ENCODE measurements around the gene DNER.

The DNER gene

DNA sequence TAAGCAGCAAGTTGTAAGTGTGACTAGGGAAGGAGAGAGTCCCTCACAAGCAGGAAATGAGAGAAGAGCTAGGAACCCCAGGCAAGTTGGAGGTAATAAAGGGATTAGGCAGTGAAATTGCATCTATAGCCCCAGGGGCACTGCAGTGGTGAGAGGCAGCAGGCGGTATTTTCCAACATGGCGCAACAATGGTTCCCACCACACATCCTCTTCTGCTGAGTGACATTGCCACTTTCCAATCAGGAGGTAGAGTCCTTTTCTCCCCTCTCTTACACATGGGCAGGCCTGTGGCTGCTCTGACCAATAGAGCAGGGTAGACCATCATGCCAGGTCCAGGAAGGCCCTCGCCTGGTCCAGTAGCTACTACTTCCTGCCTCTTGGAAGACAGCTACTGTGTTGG, 86.6 kb downstream of the DNER start:
- H3K27ac ChIP-seq (replicated peaks) = no peak overlapping the region
- no peak for DNase-seq (ENCODE audit: low read depth in 1 of 2, low spot score in 1 of 2)

DNA sequence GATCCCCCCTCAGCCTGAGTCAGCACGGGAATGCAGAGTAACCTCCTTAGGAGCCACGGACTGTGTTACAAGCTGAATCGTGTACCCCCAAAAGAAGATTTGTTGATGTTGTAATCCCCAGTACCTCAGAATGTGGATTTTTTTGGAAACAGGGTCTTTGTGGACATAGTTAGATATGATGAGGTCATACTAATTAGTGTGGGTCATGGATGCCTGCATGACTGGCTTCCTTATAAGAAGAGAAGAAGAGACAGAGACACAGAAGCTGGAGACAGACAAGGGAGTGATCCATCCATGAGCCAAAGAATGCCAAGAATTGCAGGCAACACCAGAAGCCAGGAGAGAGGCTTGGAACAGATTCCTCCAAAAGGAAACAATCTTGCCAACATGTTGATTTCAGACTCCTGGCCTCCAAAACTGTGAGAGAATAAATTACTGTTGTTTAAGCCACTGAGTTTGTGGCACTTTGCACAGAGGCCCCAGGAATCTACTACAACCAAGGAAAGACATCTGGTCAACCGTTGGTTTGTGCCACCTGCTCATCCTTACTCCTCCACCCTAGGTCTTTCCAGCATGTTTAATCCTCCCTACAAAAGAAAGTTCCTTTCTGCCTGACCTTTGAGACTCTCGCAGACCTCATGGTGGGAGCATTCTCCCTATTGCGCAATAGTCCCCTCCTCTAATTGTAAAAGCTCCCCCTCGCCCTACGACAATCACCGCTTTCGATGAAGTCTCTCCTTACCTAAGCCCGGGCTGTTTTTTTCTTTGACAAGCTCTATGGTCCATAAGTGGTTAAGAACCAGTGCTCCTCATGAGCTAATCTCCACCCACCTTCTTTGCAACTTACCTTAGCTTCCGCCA, 91.6 kb downstream of the DNER start:
- H3K27ac ChIP-seq (replicated peaks) = no peak overlapping the region
- no peak for TF ChIP-seq POLR2AphosphoS5 (IDR thresholded peaks at IDR 0.05; ENCODE audit: low read depth)
- TF ChIP-seq SPI1 (IDR thresholded peaks at IDR 0.05; ENCODE audit: borderline replicate concordance, low read depth) = no peak
- no peak for TF ChIP-seq GABPA (IDR thresholded peaks at IDR 0.05; ENCODE audit: low read depth)
- TF ChIP-seq REST (IDR thresholded peaks at IDR 0.05; ENCODE audit: insufficient replicate concordance, low read depth) = no peak
- TF ChIP-seq, protein P1, sequence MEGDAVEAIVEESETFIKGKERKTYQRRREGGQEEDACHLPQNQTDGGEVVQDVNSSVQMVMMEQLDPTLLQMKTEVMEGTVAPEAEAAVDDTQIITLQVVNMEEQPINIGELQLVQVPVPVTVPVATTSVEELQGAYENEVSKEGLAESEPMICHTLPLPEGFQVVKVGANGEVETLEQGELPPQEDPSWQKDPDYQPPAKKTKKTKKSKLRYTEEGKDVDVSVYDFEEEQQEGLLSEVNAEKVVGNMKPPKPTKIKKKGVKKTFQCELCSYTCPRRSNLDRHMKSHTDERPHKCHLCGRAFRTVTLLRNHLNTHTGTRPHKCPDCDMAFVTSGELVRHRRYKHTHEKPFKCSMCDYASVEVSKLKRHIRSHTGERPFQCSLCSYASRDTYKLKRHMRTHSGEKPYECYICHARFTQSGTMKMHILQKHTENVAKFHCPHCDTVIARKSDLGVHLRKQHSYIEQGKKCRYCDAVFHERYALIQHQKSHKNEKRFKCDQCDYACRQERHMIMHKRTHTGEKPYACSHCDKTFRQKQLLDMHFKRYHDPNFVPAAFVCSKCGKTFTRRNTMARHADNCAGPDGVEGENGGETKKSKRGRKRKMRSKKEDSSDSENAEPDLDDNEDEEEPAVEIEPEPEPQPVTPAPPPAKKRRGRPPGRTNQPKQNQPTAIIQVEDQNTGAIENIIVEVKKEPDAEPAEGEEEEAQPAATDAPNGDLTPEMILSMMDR (IDR thresholded peaks at IDR 0.05; ENCODE audit: insufficient read depth, low read length) = no peak
- no peak for DNase-seq (ENCODE audit: low read depth in 1 of 2, low spot score in 1 of 2)
- H3K27me3 ChIP-seq (ENCODE audit: insufficient read depth, poor library complexity, severe bottlenecking) = peaks cover 3% of the 10 kb centered on the region
- H3K4me3 ChIP-seq (replicated peaks; ENCODE audit: insufficient read depth, low read length) = no peak overlapping the region

More for the DNA sequence above, 86.6 kb downstream of the DNER start:
- no peak for TF ChIP-seq GABPA (IDR thresholded peaks at IDR 0.05; ENCODE audit: low read depth)
- TF ChIP-seq, protein P1 (IDR thresholded peaks at IDR 0.05; ENCODE audit: insufficient read depth, low read length) = no peak
- TF ChIP-seq POLR2AphosphoS5 (IDR thresholded peaks at IDR 0.05; ENCODE audit: low read depth) = no peak
- no peak for TF ChIP-seq REST (IDR thresholded peaks at IDR 0.05; ENCODE audit: insufficient replicate concordance, low read depth)
- TF ChIP-seq SPI1 (IDR thresholded peaks at IDR 0.05; ENCODE audit: borderline replicate concordance, low read depth) = no peak
- Histone ChIP-seq H3K27me3 (ENCODE audit: insufficient read depth, poor library complexity, severe bottlenecking) (peaks cover 3% of the 10 kb centered on the region), H3K4me3 (replicated peaks; ENCODE audit: insufficient read depth, low read length) (no peak overlapping the region)

DNA sequence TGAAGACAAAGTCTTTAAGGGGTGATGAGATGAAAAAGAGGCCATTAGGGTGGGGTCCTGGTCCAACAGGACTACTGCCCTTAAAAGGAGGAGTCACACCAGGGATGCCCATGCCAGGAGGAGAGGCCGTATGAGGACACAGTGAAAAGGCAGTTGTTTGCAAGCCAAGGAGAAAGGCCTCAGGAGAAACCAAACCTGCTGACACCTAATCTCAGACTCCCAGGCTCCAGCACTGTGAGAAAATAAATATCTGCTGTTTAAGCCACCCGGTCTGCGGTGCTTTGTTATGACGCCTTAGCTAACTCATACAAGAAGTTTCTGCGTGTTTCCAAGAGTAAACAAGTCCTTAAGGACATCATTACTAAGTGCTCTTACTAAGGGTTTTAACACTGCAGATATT, 93.6 kb downstream of the DNER start:
- Histone ChIP-seq H3K27ac (replicated peaks) (no peak overlapping the region), H3K27me3 (ENCODE audit: insufficient read depth, poor library complexity, severe bottlenecking) (peaks cover 3% of the 10 kb centered on the region), H3K4me3 (replicated peaks; ENCODE audit: insufficient read depth, low read length) (no peak overlapping the region)
- no peak for DNase-seq (ENCODE audit: low read depth in 1 of 2, low spot score in 1 of 2)
- TF ChIP-seq POLR2AphosphoS5 (IDR thresholded peaks at IDR 0.05; ENCODE audit: low read depth) = no peak
- TF ChIP-seq SPI1 (IDR thresholded peaks at IDR 0.05; ENCODE audit: borderline replicate concordance, low read depth) = no peak
- no peak for TF ChIP-seq GABPA (IDR thresholded peaks at IDR 0.05; ENCODE audit: low read depth)
- TF ChIP-seq REST (IDR thresholded peaks at IDR 0.05; ENCODE audit: insufficient replicate concordance, low read depth) = no peak
- TF ChIP-seq, protein P1 (IDR thresholded peaks at IDR 0.05; ENCODE audit: insufficient read depth, low read length) = no peak
